HUES48 (cell line): ENCODE results near the gene ARNT2.

ENCODE experiments used
- H3K27ac ChIP-seq: one replicate; pipeline ENCODE4 v1.7.0; 2013; ENCODE audit warnings: low read depth, low read length, inconsistent platforms
- H3K27me3 ChIP-seq: 2 replicates; pipeline ENCODE4 v1.6.1; 2013; ENCODE audit warnings: mild to moderate bottlenecking, low read length; ENCODE audit not compliant: control insufficient read depth, insufficient read depth
- H3K36me3 ChIP-seq: 2 replicates; pipeline ENCODE4 v1.6.1; 2013; ENCODE audit warnings: low read length; ENCODE audit not compliant: control insufficient read depth, insufficient read depth
- H3K4me1 ChIP-seq: 2 replicates; pipeline ENCODE4 v1.6.1; 2013; ENCODE audit warnings: mild to moderate bottlenecking, low read length; ENCODE audit not compliant: control insufficient read depth, insufficient read depth
- H3K4me3 ChIP-seq: 2 replicates; pipeline ENCODE4 v1.5.1; 2013; ENCODE audit warnings: mild to moderate bottlenecking, low read depth, low read length
- H3K9ac ChIP-seq: 2 replicates; pipeline ENCODE4 v1.6.1; 2013; ENCODE audit warnings: mild to moderate bottlenecking, low read depth, low read length, moderate library complexity
- H3K9me3 ChIP-seq: 2 replicates; pipeline ENCODE4 v1.6.1; 2013; ENCODE audit warnings: low read length; ENCODE audit not compliant: control insufficient read depth, insufficient read depth

The ARNT2 gene

DNA sequence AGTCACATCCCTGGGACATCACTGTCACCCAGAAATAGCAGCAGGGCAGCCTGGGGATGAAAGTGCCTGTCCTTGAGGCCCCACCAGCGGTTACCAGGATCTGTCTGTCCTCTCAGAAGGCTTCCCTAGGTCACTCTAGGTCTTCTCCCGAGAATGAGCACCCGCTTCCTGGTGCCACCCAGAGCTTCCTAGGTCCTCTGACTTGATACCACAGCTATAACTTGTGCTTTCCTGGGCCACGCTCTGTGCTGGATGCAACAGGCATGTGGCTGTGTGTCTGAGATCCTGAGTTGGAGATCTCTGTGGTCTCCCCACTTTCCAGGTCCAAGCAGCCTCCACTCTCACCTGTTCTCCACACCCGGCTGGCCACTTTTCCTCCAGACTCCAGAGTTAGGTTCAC, 25.8 kb downstream of the ARNT2 start:
- Histone ChIP-seq H3K27me3 (no peaks in the 10 kb centered on the region), H3K4me3 (no peak overlapping the region), H3K4me1 (peaks cover 10% of the 10 kb centered on the region; the same call in 1 of the 2 replicates), H3K9me3 (no peaks in the 10 kb centered on the region), H3K36me3 (no peaks in the 10 kb centered on the region), H3K27ac (no peak overlapping the region), H3K9ac (no peak overlapping the region)

DNA sequence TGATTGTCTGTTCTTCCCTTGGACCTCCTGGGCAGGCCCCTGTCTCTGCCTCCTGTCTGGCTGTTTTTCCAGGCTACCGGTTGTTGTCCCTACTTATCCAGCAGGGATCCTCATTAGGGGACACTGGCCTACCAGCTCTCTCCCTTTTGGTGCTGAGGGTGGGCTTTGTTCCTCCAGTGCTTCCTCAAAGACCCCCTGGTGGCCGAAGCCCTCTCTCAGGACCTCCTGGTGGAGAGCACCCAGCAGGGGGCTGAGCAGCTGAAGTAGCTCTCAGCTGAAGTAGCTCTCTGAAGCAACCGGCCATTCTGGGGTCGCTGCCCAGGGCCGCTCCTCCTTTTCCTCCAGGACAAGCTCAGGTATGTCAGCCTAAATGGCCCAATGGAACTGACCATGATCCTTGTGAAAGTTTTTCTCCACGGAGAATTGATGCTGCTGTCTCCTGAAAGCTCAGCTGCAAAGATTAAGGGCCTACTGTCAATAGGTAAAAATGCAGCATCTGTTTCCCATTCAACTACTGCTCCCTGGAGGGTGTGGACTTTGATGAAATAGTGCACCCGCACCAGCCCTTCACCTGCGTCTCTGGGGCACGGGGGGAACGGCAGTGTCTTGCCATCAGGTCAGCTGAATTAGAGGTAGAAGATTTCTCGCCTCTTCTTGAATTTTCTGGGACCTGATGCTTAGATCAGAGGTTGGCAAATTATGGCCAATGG, 27.6 kb downstream of the ARNT2 start:
- Histone ChIP-seq H3K27me3 (no peaks in the 10 kb centered on the region), H3K27ac (no peak overlapping the region), H3K9ac (no peak overlapping the region), H3K9me3 (no peaks in the 10 kb centered on the region), H3K4me3 (no peak overlapping the region), H3K36me3 (no peaks in the 10 kb centered on the region), H3K4me1 (peaks cover 10% of the 10 kb centered on the region; the same call in 1 of the 2 replicates)

DNA sequence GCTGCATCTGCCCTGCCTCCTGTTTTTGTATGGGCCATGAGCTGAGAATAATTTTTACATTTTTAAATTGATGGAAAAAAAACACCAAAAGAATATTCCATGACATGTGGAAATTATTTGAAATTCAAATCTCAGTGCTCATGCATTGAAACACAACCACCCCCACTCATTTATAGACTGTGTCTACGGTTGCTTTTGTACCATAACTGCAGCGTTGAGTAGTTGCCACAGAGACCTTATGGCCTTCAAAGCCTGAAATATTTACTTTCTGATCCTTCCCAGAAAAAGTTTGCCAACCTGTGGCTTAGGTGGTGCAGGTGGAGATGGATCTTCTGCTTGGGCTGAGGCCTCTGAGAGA, 28.1 kb downstream of the ARNT2 start:
- Histone ChIP-seq H3K9ac (no peak overlapping the region), H3K9me3 (no peaks in the 10 kb centered on the region), H3K27me3 (no peaks in the 10 kb centered on the region), H3K4me3 (no peak overlapping the region), H3K27ac (no peak overlapping the region), H3K36me3 (no peaks in the 10 kb centered on the region), H3K4me1 (peaks cover 10% of the 10 kb centered on the region; the same call in 1 of the 2 replicates)

DNA sequence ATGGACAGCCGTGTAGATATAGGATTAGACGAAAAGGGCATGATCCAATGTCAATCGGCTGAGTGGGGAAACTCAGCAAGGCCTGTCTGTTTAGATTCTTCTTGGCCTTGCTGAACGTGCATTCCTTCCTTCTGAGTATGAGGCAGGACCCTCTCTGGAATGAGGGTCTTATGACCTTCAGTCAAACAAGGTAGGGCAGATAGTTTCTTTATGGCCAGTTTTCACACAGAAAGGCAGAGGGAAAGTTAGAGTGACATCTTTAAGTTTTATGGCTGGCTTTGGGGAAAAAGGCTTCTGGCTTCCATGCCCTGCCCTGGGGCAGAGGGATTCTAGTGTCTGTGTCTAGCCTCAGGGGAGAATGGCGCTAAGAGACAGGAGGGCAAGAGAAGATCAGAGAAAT, 29.7 kb downstream of the ARNT2 start:
- Histone ChIP-seq H3K27ac (no peak overlapping the region), H3K36me3 (no peaks in the 10 kb centered on the region), H3K9me3 (no peaks in the 10 kb centered on the region), H3K9ac (no peak overlapping the region), H3K27me3 (no peaks in the 10 kb centered on the region), H3K4me1 (peaks cover 10% of the 10 kb centered on the region; the same call in 1 of the 2 replicates), H3K4me3 (no peak overlapping the region)

DNA sequence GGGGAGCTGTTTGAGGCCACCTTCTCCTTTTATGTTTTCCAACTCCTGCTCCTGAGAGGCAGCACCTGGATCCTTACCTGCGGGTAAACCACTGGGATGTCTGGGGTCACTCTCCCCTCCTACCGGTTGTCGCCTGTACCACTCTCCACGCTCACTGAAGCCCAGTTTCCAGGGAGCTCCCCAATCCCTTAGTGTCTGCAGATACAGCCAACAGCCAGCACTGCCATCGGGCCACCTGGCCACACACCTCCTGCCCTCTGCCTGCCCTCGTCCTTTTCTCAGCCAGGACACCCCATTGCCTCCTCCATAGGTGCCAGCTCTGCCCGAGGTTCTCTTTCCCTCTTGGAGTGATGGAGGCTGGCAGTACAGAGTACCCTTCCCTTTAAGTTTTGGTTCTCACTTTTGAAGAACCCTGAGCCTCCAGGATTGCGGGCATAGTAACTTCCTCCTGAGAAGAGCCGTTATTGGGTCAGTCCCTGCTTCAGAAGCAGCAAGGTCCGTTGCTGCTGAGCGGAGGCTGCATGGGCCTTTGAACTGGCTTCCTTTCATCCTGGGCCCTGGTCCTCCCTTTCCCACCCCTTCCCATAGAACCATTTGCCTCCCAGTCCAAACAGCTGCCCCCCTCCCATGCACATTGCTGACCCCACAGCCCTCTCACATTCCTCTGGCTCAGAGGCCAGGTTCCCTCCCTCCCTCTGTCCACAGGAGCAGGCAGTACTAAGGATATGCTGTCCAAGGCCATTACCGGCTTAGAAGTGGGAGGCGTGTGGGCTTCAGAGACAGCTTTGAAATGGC, 30.9 kb downstream of the ARNT2 start:
- Histone ChIP-seq H3K9me3 (no peaks in the 10 kb centered on the region), H3K9ac (no peak overlapping the region), H3K4me3 (no peak overlapping the region), H3K36me3 (no peaks in the 10 kb centered on the region), H3K27ac (no peak overlapping the region), H3K27me3 (no peaks in the 10 kb centered on the region), H3K4me1 (peaks cover 10% of the 10 kb centered on the region; the same call in 1 of the 2 replicates)

DNA sequence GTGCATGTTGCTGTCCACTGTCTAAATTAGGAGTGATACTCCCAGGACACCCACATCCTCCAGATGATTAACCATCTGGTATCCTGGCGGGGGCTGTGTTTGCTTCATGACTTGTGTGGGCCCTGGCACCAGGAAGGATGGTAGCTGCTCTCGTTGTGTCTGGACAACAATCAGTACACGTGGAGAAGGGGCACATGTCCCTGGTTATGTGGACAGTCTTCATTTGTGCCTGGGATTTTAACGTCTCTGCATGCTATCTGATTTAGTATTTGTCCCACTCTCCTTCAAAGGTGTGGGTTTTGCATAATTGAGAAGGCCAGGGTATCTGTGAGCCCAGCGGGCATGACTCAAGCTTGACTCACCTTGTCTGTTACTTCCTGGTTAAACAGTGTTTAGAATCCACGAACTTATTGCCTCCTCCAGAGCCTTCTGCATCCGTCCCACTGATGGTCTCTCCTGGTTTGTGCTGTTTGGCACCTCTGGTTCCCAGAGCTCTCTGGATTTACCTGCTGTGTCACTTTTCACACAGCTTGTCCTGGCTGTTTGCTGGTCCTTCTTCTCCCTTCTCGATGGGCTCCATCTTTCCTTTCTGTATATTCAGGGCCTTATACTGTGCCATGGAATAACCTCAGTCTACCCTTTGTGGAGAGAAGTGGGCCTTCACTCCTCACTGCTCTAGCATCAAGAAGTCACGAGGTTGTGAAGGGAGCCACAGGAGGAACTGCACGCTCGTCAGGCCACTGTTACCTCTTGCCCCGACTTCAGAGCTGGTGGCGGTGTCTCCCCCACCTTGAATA, 32.5 kb downstream of the ARNT2 start:
- H3K27ac ChIP-seq: no peak overlapping the region
- no peaks in the 10 kb centered on the region for H3K36me3 ChIP-seq
- H3K27me3 ChIP-seq: no peaks in the 10 kb centered on the region
- peaks cover 5% of the 10 kb centered on the region for H3K4me1 ChIP-seq
- H3K4me3 ChIP-seq: no peak overlapping the region
- H3K9me3 ChIP-seq: no peaks in the 10 kb centered on the region
- no peak overlapping the region for H3K9ac ChIP-seq

DNA sequence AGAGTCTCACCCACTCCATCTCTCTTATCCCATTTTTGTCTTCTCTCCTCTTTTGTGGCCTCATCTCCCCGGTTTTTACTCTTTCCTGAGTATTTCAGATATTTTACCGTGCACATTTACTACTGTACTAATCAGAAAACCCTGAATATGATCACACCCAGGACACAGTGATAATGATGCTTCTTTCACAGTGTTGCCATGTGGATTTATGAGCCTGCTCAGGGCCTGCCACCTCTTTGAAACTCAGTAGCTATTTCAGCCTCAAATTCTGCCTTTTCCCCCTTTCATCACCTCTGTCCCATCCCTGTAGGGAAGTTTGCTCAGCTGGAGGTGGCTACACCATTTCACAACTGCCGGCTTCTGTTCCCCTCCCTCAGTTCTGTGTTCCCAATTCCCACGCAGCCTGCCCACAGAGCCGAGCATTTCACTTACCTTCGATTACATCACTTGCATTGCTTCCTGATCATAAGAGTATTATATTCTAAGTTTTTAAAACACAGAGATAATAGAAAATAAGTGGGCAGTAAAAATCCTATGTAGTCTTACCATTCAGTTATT, 33.2 kb downstream of the ARNT2 start:
- H3K36me3 ChIP-seq: no peaks in the 10 kb centered on the region
- no peak overlapping the region for H3K4me3 ChIP-seq
- peaks cover 3% of the 10 kb centered on the region; the same call in 1 of the 2 replicates for H3K4me1 ChIP-seq
- H3K9ac ChIP-seq: no peak overlapping the region
- no peaks in the 10 kb centered on the region for H3K9me3 ChIP-seq
- H3K27me3 ChIP-seq: no peaks in the 10 kb centered on the region
- no peak overlapping the region for H3K27ac ChIP-seq

DNA sequence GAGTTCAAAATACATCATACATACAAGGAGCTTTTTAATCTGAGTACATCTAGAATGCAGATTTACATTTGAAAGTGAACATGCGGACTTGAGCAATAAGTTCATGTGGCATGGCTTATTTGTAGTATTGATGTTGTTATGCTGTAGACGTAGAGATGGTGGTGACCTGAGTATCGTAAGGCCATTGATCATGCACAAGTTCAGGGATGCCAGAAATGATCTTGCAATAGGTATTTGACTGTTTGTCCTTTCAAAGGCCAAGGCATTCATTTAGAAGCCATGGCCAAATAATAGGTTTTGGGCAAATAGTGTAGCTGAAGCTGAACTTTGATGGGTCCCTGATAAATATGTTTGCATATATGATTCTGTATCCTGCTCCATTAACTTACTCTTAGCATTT, 35.0 kb downstream of the ARNT2 start:
- Histone ChIP-seq H3K27me3 (no peaks in the 10 kb centered on the region), H3K36me3 (no peaks in the 10 kb centered on the region), H3K27ac (no peak overlapping the region), H3K4me1 (peaks cover 3% of the 10 kb centered on the region; the same call in 1 of the 2 replicates), H3K9me3 (no peaks in the 10 kb centered on the region), H3K4me3 (no peak overlapping the region), H3K9ac (no peak overlapping the region)

DNA sequence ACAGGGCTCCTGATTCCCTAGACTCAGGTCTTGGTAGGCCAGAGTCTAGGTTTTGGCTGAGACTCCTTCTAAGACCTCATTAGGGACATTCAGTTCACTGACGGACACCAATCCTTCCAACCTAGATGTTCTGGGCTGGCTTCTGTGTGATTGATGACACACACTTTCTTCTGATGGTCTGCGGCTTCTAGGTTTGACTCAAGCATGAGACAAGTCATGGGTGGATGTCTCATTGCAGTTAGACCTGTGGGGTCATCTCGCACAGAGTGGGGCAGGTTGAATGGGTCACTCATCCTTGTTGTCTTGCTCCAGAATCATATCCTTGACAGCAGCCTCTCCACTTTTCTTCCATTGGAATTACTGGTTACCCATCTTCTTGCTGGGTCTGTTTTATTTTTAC, 35.8 kb downstream of the ARNT2 start:
- H3K27me3 ChIP-seq: no peaks in the 10 kb centered on the region
- no peaks in the 10 kb centered on the region for H3K9me3 ChIP-seq
- H3K9ac ChIP-seq: no peak overlapping the region
- no peaks in the 10 kb centered on the region for H3K36me3 ChIP-seq
- H3K4me1 ChIP-seq: peaks cover 3% of the 10 kb centered on the region; the same call in 1 of the 2 replicates
- no peak overlapping the region for H3K4me3 ChIP-seq
- H3K27ac ChIP-seq: no peak overlapping the region

DNA sequence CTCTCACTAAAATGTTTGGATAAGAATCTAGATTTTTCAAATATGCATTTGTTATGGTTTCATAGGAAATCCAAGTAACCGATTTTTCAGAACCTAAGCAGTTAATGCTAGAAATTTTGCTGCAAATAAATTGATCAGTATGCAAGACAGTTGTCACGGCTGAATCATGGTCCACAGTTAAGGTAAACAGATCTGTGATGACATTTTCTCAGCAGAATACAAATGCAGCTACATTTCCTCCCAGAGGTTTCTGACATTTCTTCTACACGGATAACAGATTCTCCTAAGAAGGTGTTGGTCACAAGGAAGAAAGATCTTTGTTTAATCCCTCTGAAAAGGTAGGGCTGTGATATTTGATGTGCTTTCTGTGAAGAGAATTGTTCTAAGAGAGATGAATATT, 36.9 kb downstream of the ARNT2 start:
- Histone ChIP-seq H3K27me3 (no peaks in the 10 kb centered on the region), H3K4me3 (no peak overlapping the region), H3K4me1 (peaks cover 3% of the 10 kb centered on the region; the same call in 1 of the 2 replicates), H3K36me3 (no peaks in the 10 kb centered on the region), H3K27ac (no peak overlapping the region), H3K9me3 (no peaks in the 10 kb centered on the region), H3K9ac (no peak overlapping the region)
